Chondrocyte (in vitro differentiated cells): Measurements from ENCODE around the gene SLC2A11. TPM values are rescaled to one million over a fixed set of nuclear protein-coding genes. Genes with fewer than 3 reads are reported as not detected.

Experiments
- DNase-seq: peaks from one replicate; pipeline ENCODE4 v3.0.0; 2021; ENCODE audit warnings: mixed read lengths, low spot score
- H3K27ac Mint-ChIP-seq: one replicate; pipeline ENCODE4 v1.8.0; 2021; ENCODE audit warnings: mild to moderate bottlenecking, moderate library complexity, mixed read lengths; ENCODE audit not compliant: unreplicated experiment
- H3K27me3 Mint-ChIP-seq: 2 replicates; pipeline ENCODE4 v1.8.0; 2021; ENCODE audit warnings: low read depth, mixed read lengths
- H3K36me3 Mint-ChIP-seq: 2 replicates; pipeline ENCODE4 v1.8.0; 2021; ENCODE audit warnings: low read depth, mixed read lengths
- H3K4me1 Mint-ChIP-seq: 2 replicates; pipeline ENCODE4 v1.8.0; 2021; ENCODE audit warnings: low read depth, mild to moderate bottlenecking, mixed read lengths
- H3K4me3 Mint-ChIP-seq: one replicate; pipeline ENCODE4 v1.8.0; 2021; ENCODE audit warnings: mild to moderate bottlenecking, moderate library complexity, mixed read lengths; ENCODE audit not compliant: unreplicated experiment
- H3K9me3 Mint-ChIP-seq: 2 replicates; pipeline ENCODE4 v1.8.0; 2021; ENCODE audit warnings: low read depth, mixed read lengths
- total RNA-seq: library from RNA; stranded (reverse); gene quantifications from 3 replicates; pipeline ENCODE4 v1.2.1, GENCODE V29; 2021
- TF ChIP-seq, protein P1 (sequence below): fragments of 200-600 bp; sonication (generic); IDR thresholded peaks from 2 replicates; pipeline ENCODE4 v1.5.0; 2021; ENCODE audit warnings: antibody characterized with exemption, mild to moderate bottlenecking, moderate library complexity

Gene SLC2A11
- total RNA-seq, 1 donor from 2014 or later = 14.8 TPM

DNA sequence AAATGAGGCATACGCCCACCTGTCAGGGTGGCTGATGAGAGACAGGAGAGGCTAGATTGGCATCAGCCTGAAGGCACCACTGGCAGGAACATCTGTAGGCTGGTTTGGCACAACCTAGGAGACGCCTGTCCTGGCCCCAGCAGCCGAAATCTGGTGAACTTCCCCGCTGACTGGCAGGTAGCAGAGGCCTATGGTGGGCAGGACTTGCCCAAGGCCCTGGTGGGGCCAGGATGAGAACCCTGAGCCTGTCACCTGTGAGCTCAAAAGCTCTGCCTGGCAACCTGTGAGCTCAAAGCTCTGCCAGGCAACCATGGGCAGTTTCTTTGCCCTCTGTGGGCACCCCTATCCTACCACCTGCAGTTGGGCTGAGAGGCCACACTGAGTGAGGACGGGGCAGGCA, 21.4 kb upstream of the SLC2A11 start:
- H3K9me3 Mint-ChIP-seq = no peaks in the 10 kb centered on the region
- no peak overlapping the region for H3K27ac Mint-ChIP-seq
- H3K4me3 Mint-ChIP-seq = no peak overlapping the region
- peaks cover 38% of the 10 kb centered on the region for H3K4me1 Mint-ChIP-seq
- TF ChIP-seq, protein P1, sequence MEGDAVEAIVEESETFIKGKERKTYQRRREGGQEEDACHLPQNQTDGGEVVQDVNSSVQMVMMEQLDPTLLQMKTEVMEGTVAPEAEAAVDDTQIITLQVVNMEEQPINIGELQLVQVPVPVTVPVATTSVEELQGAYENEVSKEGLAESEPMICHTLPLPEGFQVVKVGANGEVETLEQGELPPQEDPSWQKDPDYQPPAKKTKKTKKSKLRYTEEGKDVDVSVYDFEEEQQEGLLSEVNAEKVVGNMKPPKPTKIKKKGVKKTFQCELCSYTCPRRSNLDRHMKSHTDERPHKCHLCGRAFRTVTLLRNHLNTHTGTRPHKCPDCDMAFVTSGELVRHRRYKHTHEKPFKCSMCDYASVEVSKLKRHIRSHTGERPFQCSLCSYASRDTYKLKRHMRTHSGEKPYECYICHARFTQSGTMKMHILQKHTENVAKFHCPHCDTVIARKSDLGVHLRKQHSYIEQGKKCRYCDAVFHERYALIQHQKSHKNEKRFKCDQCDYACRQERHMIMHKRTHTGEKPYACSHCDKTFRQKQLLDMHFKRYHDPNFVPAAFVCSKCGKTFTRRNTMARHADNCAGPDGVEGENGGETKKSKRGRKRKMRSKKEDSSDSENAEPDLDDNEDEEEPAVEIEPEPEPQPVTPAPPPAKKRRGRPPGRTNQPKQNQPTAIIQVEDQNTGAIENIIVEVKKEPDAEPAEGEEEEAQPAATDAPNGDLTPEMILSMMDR = no peak
- peaks cover 8% of the 10 kb centered on the region for H3K36me3 Mint-ChIP-seq
- H3K27me3 Mint-ChIP-seq = no peaks in the 10 kb centered on the region
- DNase-seq = peak; percentile 57

DNA sequence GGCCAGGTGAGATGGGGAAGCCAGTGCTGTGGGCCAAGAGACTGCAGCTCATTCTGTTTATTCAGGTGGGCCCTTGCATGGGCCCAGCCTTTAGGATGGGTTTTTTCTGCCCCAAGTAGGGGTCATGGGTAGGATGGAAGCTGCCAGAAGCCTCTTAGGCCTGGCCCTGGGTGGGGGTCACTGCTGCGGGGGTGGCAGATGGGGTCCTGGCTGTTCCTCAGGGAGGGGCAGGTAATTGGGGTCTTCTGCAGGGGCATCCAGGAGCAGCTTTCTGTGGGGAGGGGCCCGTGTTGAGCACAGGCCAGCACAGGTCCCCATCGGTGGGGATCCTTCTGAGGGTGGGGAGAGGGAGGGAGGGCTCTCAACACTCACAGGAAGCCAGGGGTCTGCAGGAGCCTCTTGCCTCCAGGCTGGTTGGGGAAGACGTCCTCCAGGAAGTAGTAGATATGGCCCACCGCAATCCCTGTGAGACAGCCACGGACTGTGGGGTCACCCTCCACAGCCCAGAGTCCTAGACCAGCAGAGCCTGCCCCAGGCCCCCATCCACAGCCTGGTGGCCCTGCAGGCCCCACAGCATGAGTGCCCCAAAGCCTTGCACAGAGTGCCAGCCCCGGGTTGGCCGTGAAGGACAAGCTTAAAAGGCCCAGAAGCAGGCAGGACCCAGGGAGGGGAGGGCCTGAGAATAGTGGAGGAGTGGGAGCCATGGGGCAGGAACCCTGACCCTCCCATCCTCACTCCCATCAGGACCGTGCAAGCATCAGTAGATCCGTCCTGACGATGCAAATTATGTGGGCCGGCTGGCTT, 20.8 kb upstream of the SLC2A11 start:
- TF ChIP-seq, protein P1 = no peak
- DNase-seq = peak; percentile 74
- Mint-ChIP-seq H3K27me3 (no peaks in the 10 kb centered on the region), H3K4me1 (peaks cover 43% of the 10 kb centered on the region), H3K36me3 (peaks cover 8% of the 10 kb centered on the region), H3K27ac (no peak overlapping the region), H3K4me3 (no peak overlapping the region), H3K9me3 (no peaks in the 10 kb centered on the region)

DNA sequence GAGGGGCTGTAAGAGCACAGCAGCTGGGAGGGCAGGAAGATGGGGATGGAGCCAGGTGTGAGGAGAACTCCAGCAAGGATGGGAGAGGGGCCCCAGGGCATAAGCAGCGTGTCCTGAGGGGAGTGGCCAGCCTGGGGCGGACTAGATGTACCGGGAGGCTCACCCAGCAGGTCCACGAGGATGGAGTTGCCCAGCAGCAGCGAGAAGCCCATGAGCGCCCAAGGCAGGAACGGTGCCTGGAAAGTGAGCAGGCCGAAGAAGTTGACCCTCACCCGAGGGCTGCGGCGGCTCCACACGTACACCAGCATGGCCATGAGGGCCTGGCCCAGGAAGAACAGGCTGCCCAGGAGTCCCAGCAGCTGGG, 20.2 kb upstream of the SLC2A11 start:
- no peak overlapping the region for H3K27ac Mint-ChIP-seq

DNA sequence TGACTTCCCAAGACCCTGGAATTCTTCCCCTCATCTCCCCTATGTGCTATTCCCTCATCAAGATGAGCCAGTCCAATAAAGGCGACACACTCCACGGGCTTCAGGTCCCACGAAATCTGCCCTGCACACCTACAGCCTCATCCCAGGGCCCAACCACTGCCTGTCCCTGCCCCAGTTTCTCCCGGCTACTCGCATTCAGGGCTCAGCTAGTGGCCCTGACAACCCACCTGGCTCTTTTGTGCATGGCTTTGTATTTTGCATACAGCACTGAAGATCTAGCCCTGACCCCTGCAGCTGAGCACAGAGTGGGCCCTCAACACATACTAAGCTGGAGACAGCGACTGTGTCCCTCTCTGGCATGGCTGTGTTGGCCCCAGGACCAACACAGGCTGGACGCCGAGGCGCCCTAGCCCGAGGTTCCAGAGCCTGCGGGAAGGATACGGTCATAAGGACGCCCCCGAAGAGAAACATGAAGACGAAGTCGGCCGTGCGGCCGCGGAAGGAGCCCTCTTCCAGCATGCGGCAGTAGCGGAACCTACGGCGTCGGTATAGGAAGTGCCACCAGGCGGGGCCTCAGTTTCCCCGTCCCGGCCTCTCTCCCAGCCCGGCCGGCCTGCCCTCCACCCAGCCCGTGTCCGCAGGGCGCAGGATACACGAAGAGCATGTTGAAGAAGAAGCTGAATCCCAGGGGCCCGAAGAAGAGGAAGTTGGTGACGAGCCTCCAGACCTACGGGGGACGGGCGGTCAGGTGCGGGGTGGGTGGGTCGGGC, 19.6 kb upstream of the SLC2A11 start:
- H3K9me3 Mint-ChIP-seq = no peaks in the 10 kb centered on the region
- H3K4me3 Mint-ChIP-seq = peak overlapping the region; percentile 77
- peak; percentile 89 for DNase-seq
- H3K27me3 Mint-ChIP-seq = no peaks in the 10 kb centered on the region
- peaks cover 39% of the 10 kb centered on the region for H3K4me1 Mint-ChIP-seq
- peak overlapping the region; percentile 83 for H3K27ac Mint-ChIP-seq
- H3K36me3 Mint-ChIP-seq = peaks cover 6% of the 10 kb centered on the region
- TF ChIP-seq, protein P1 = no peak

More for the DNA sequence above, 20.2 kb upstream of the SLC2A11 start:
- peak; percentile 88 for DNase-seq
- Mint-ChIP-seq H3K9me3 (no peaks in the 10 kb centered on the region), H3K36me3 (peaks cover 6% of the 10 kb centered on the region), H3K27me3 (no peaks in the 10 kb centered on the region), H3K4me3 (no peak overlapping the region), H3K4me1 (peaks cover 39% of the 10 kb centered on the region)
- TF ChIP-seq, protein P1 = no peak

DNA sequence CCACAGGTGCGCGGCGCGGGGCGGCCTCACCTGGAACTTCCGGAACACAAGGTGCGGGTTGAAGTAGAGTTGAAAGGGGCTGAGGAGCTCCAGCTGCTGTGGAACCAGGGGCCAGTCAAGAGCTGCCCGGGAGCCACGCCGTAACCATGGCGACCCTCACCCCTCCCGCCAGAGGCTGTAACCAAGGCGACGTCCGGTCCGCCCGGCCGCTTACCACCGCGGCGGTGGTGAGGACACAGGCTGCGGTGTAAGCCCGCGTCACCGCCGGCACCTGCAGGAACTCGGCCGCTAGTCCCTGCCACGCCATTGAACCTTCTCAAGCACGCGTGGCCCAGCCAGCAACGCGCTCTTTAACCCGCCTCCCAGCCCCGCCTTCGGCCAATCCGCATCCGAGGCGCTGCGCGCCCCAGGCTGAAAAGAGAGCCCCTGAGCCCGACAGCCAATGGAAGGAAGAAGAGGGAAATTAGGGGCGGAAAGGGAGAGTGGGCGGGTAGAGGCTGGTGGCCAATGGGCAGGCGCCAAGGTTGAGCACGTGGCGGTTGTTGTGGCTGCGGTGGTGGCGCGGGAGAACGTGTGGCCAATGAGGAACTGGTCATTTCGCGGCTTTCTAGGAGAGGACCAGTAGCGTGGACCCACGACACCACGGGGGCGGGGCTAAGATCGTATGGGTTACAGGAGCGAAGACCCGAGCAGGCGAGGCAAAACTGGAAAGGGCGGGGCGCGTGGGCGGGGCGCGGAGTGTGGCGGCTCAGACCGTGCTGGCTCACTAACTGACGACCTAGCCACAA, 18.8 kb upstream of the SLC2A11 start, which contains the start of gene DERL3:
Gene DERL3, minus strand, starts transcription at position 326 of the 788 bp plus-strand sequence. Its CDS starts 19 bp downstream, at position 307.
- Mint-ChIP-seq H3K4me1 (peaks cover 42% of the 10 kb centered on the region), H3K4me3 (peak within 1 kb of the TSS; percentile 77), H3K27ac (peak within 1 kb of the TSS; percentile 89), H3K9me3 (no peaks in the 10 kb centered on the region), H3K36me3 (peaks cover 6% of the 10 kb centered on the region), H3K27me3 (no peaks in the 10 kb centered on the region)
- TF ChIP-seq, protein P1 = no peak
- peak; percentile 97 for DNase-seq
